SU-DHL-6 (cell line): Measurements from ENCODE around the gene CAPN5.

ENCODE experiments used
- H2AFZ ChIP-seq: fragments of 200-600 bp; sonication (generic); 2 replicates; pipeline ENCODE4 v1.6.1; 2014; ENCODE audit warnings: low read depth, mild to moderate bottlenecking, moderate library complexity, mixed read lengths, antibody characterized with exemption, low read length; ENCODE audit not compliant: severe bottlenecking
- H3F3A ChIP-seq: fragments of 200-600 bp; shearing (Covaris generic); 2 replicates; pipeline ENCODE4 v1.6.0; 2016; ENCODE audit warnings: antibody characterized with exemption, mild to moderate bottlenecking; ENCODE audit not compliant: insufficient read depth
- H3K27ac ChIP-seq: fragments of 200-600 bp; sonication (generic); 2 replicates; pipeline ENCODE4 v1.5.1; 2016; ENCODE audit warnings: low read depth, mild to moderate bottlenecking, low read length, moderate library complexity, mixed read lengths
- H3K27me3 ChIP-seq: fragments of 200-600 bp; sonication (generic), shearing (Covaris generic); 2 replicates; pipeline ENCODE4 v1.6.0; 2014; ENCODE audit warnings: mild to moderate bottlenecking, low read length
- H3K36me3 ChIP-seq: fragments of 200-600 bp; sonication (generic); 2 replicates; pipeline ENCODE4 v1.6.1; 2014; ENCODE audit warnings: mild to moderate bottlenecking, low read length, mixed read lengths
- H3K4me2 ChIP-seq: fragments of 300-600, 200-600 bp; shearing (Covaris generic), sonication (generic); 2 replicates; pipeline ENCODE4 v1.6.0; 2014; ENCODE audit warnings: low read length, low read depth, mild to moderate bottlenecking; ENCODE audit not compliant: poor library complexity, severe bottlenecking
- H3K4me3 ChIP-seq: fragments of 200-600 bp; sonication (generic); 2 replicates; pipeline ENCODE4 v1.5.1; 2014; ENCODE audit warnings: antibody characterized with exemption, low read length, mild to moderate bottlenecking, mixed read lengths; ENCODE audit not compliant: insufficient read depth, poor library complexity, severe bottlenecking
- H3K79me2 ChIP-seq: fragments of 200-600 bp; sonication (generic); 2 replicates; pipeline ENCODE4 v1.6.1; 2014; ENCODE audit warnings: mild to moderate bottlenecking, low read length, moderate library complexity; ENCODE audit not compliant: insufficient read depth
- H3K9ac ChIP-seq: fragments of 200-600 bp; sonication (generic); 2 replicates; pipeline ENCODE4 v1.7.0; 2014; ENCODE audit warnings: mild to moderate bottlenecking, low read length
- H3K9me2 ChIP-seq: fragments of 200-600 bp; sonication (generic); replicated peaks from 2 replicates; pipeline ENCODE4 v1.6.1; 2014; ENCODE audit warnings: low read length; ENCODE audit not compliant: insufficient read depth
- H3K9me3 ChIP-seq: fragments of 200-600 bp; sonication (generic); 2 replicates; pipeline ENCODE4 v1.6.1; 2014; ENCODE audit warnings: low read length, mixed read lengths; ENCODE audit not compliant: insufficient read depth
- H4K20me1 ChIP-seq: fragments of 200-600 bp; sonication (generic); 2 replicates; pipeline ENCODE4 v1.6.1; 2014; ENCODE audit warnings: low read depth, mild to moderate bottlenecking, antibody characterized with exemption, low read length, moderate library complexity, mixed read lengths
- CTCF ChIP-seq: fragments of 200-600 bp; sonication (generic); IDR thresholded peaks from one replicate; pipeline ENCODE4 v1.5.1; 2017; ENCODE audit warnings: antibody characterized with exemption, mild to moderate bottlenecking, low read length, moderate library complexity; ENCODE audit not compliant: insufficient read depth, poor library complexity, severe bottlenecking
- EZH2phosphoT487 ChIP-seq: fragments of 200-600 bp; sonication (generic), shearing (Covaris generic); conservative IDR thresholded peaks from 2 replicates; pipeline ENCODE4 v1.6.1; 2018; ENCODE audit warnings: mild to moderate bottlenecking, antibody characterized with exemption, low read length, moderate library complexity, mixed read lengths

Gene CAPN5

GRCh38 chr11:77151804-77152509, 85.2 kb downstream of the CAPN5 start:
- H3K9me3 ChIP-seq = no peaks in the 10 kb centered on the region
- H3K79me2 ChIP-seq = no peaks in the 10 kb centered on the region
- H3K36me3 ChIP-seq = no peaks in the 10 kb centered on the region
- H3K9ac ChIP-seq = no peak overlapping the region
- TF ChIP-seq CTCF = no peak
- H3K4me3 ChIP-seq = no peak overlapping the region
- H3K27ac ChIP-seq = no peak overlapping the region
- H3F3A ChIP-seq = no peaks in the 10 kb centered on the region
- H3K9me2 ChIP-seq = no peaks in the 10 kb centered on the region
- no peaks in the 10 kb centered on the region for H4K20me1 ChIP-seq
- H3K4me2 ChIP-seq = no peak overlapping the region
- no peak overlapping the region for H2AFZ ChIP-seq
- no peaks in the 10 kb centered on the region for H3K27me3 ChIP-seq

- Histone ChIP-seq H3K36me3 (no peaks in the 10 kb centered on the region), H4K20me1 (no peaks in the 10 kb centered on the region), H2AFZ (no peak overlapping the region), H3K79me2 (no peaks in the 10 kb centered on the region), H3K9me3 (no peaks in the 10 kb centered on the region), H3K27ac (no peak overlapping the region), H3K27me3 (no peaks in the 10 kb centered on the region), H3K9ac (no peak overlapping the region), H3K4me3 (no peak overlapping the region), H3K9me2 (no peaks in the 10 kb centered on the region), H3K4me2 (no peak overlapping the region), H3F3A (no peaks in the 10 kb centered on the region)
- TF ChIP-seq CTCF (no peak), EZH2phosphoT487 (no peak)
Observed at GRCh38 chr11:77152846-77153245, 86.1 kb downstream of the CAPN5 start.

DNA sequence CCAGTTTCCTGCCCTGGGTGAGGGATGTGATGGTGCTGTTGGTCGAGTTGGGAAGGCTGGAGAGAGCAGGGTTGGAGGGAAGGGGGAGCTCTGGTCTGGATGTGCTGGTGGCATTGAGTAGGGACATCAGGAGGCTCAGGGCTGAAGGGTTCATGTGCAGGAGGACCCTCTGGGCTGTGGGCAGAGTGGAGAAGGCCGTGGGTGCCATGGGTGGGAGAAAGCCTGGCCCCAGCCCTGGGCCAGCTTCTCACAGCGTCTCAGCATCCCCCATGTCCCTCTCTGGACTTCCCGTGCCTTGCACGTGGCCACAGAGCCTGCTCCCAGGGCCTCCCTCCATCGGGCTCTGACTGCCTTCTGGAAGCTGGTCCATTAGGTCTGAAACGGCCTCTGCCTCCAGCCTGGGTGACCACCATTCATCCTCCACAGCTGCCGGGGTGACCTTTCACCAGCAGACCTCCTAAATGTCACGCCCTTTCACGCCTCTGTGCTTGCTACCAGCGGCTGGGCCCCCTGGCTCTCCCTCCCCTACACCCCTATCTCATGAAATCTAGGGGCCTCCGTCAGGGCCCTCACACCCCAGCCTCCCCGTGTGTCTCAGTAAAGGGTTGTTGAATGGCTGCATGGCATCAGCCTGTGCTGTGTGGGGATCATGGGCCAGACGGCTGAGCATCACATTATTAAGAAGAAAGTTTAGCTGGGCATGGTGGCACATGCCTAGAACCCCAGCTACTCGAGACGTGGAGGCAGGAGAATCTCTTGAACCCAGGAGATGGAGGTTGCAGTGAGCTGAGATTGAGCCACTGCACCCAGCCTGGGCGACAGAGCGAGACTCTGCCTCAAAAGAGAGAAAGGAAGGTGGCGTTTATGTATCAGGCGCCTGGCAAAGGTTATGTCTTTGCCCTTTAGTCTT, 86.8 kb downstream of the CAPN5 start:
- no peaks in the 10 kb centered on the region for H3K79me2 ChIP-seq
- H3K4me2 ChIP-seq = no peak overlapping the region
- no peaks in the 10 kb centered on the region for H3K27me3 ChIP-seq
- no peak overlapping the region for H3K27ac ChIP-seq
- no peaks in the 10 kb centered on the region for H3K9me3 ChIP-seq
- no peaks in the 10 kb centered on the region for H4K20me1 ChIP-seq
- no peak overlapping the region for H3K4me3 ChIP-seq
- no peak for TF ChIP-seq CTCF
- TF ChIP-seq EZH2phosphoT487 = no peak
- no peak overlapping the region for H2AFZ ChIP-seq
- H3K36me3 ChIP-seq = no peaks in the 10 kb centered on the region
- no peaks in the 10 kb centered on the region for H3K9me2 ChIP-seq
- H3K9ac ChIP-seq = no peak overlapping the region
- no peaks in the 10 kb centered on the region for H3F3A ChIP-seq
